GM11168 (cell line): ENCODE results near the gene SLC17A3.

Experiments
- in situ Hi-C: fragments of 300-500 bp; cut with MboI; formaldehyde crosslinking; loops from one replicate; pipeline ENCODE4 v1.12.0; 2022; ENCODE audit warnings: low sequenced_read_pairs; ENCODE audit not compliant: unreplicated experiment

Gene SLC17A3

GRCh38 chr6:25844518-25844917 is 29.5 kb downstream of the SLC17A3 start:
- in situ Hi-C loops = no loop called here

- in situ Hi-C loops = no loop called here
Observed at GRCh38 chr6:25842526-25842925, 31.5 kb downstream of the SLC17A3 start.

- in situ Hi-C loops = no loop called here
Observed at GRCh38 chr6:25835442-25836283, 38.4 kb downstream of the SLC17A3 start.

GRCh38 chr6:25834950-25835349 is 39.1 kb downstream of the SLC17A3 start:
- in situ Hi-C loops = no loop called here

GRCh38 chr6:25833136-25833535 is 40.9 kb downstream of the SLC17A3 start:
- in situ Hi-C loops = no loop called here

GRCh38 chr6:25832670-25833069 is 41.4 kb downstream of the SLC17A3 start:
- in situ Hi-C loops = no loop called here

- in situ Hi-C loops = no loop called here
Observed at GRCh38 chr6:25832307-25832662, 41.8 kb downstream of the SLC17A3 start.

GRCh38 chr6:25831532-25832306 is 42.3 kb downstream of the SLC17A3 start, which contains the start of gene SLC17A1:
SLC17A1 (minus strand) TSS chr6:25832052; CDS start chr6:25830557, 1,495 bp downstream.
- in situ Hi-C loops = no loop called here

- in situ Hi-C loops = no loop called here
Observed at GRCh38 chr6:25830458-25830857, 43.6 kb downstream of the SLC17A3 start.

GRCh38 chr6:25829375-25829774 is 44.7 kb downstream of the SLC17A3 start:
- in situ Hi-C loops = no loop called here

GRCh38 chr6:25821341-25821740 is 52.7 kb downstream of the SLC17A3 start:
- in situ Hi-C loops = no loop called here

- in situ Hi-C loops = no loop called here
Observed at GRCh38 chr6:25816252-25816651, 57.8 kb downstream of the SLC17A3 start.

- in situ Hi-C loops = no loop called here
Observed at GRCh38 chr6:25815194-25815593, 58.8 kb downstream of the SLC17A3 start.

GRCh38 chr6:25804804-25805203 is 69.2 kb downstream of the SLC17A3 start:
- in situ Hi-C loops = no loop called here

GRCh38 chr6:25801436-25801835 is 72.6 kb downstream of the SLC17A3 start:
- in situ Hi-C loops = no loop called here
